HG02678 (cell line): Measurements from ENCODE around the gene ABL1.
"Not testable (repeated sequence)": the region's sequence is repeated elsewhere in the genome, so short reads cannot be mapped to it uniquely, and the experiment has no call there.

Experiments used
- ATAC-seq: cut with Tn5 transposase; IDR thresholded peaks from one replicate; pipeline ENCODE4 v1.9.1; 2021; ENCODE audit warnings: mild to moderate bottlenecking, moderate library complexity; ENCODE audit not compliant: unreplicated experiment

Gene ABL1

GRCh38 chr9:130900701-130901497 lies 65.8 kb downstream of the ABL1 start:
- ATAC-seq, result no peak

- no peak for ATAC-seq
These were observed 66.6 kb downstream of the ABL1 start for GRCh38 chr9:130901498-130902203.

- ATAC-seq, result no peak
These were observed 67.4 kb downstream of the ABL1 start for GRCh38 chr9:130902204-130903185.

- ATAC-seq, result no peak
These were observed 68.4 kb downstream of the ABL1 start for GRCh38 chr9:130903194-130904069.

GRCh38 chr9:130904070-130905044 lies 69.3 kb downstream of the ABL1 start:
- no peak for ATAC-seq

GRCh38 chr9:130905125-130905901 lies 70.3 kb downstream of the ABL1 start:
- ATAC-seq, result no peak

- no peak for ATAC-seq
These were observed 71.1 kb downstream of the ABL1 start for GRCh38 chr9:130905902-130906734.

- ATAC-seq, result no peak
These were observed 71.8 kb downstream of the ABL1 start for GRCh38 chr9:130906735-130907416.

GRCh38 chr9:130908146-130908877 lies 73.3 kb downstream of the ABL1 start:
- no peak for ATAC-seq

- ATAC-seq, result no peak
These were observed 73.9 kb downstream of the ABL1 start for GRCh38 chr9:130908878-130909355.

GRCh38 chr9:130910041-130910440 lies 75.0 kb downstream of the ABL1 start:
- not testable (repeated sequence) for ATAC-seq

GRCh38 chr9:130910670-130911069 lies 75.6 kb downstream of the ABL1 start:
- ATAC-seq, result not testable (repeated sequence)

- no peak for ATAC-seq
These were observed 76.4 kb downstream of the ABL1 start for GRCh38 chr9:130911254-130912049.

- no peak for ATAC-seq
These were observed 78.0 kb downstream of the ABL1 start for GRCh38 chr9:130912932-130913598.
